ENCODE results near the gene GALM.

- no peak for TF ChIP-seq CTCF (IDR thresholded peaks at IDR 0.05; ENCODE audit: low read length)
- TF ChIP-seq EZH2 (IDR thresholded peaks at IDR 0.05; ENCODE audit: borderline replicate concordance, low read length), result no peak
These were observed 48.6 kb upstream of the GALM start for GRCh38 chr2:38617301-38617700.
